NCI-H2107 treated with DMSO at 0.1 percent for 48 hours (cell line): Measurements from ENCODE around the gene MICALL2.

Source experiments
- DNase-seq: peaks from one replicate; lab custom pipeline; 2025; ENCODE audit not compliant: unreplicated experiment; lab: John Stamatoyannopoulos, UW

The MICALL2 gene

DNA sequence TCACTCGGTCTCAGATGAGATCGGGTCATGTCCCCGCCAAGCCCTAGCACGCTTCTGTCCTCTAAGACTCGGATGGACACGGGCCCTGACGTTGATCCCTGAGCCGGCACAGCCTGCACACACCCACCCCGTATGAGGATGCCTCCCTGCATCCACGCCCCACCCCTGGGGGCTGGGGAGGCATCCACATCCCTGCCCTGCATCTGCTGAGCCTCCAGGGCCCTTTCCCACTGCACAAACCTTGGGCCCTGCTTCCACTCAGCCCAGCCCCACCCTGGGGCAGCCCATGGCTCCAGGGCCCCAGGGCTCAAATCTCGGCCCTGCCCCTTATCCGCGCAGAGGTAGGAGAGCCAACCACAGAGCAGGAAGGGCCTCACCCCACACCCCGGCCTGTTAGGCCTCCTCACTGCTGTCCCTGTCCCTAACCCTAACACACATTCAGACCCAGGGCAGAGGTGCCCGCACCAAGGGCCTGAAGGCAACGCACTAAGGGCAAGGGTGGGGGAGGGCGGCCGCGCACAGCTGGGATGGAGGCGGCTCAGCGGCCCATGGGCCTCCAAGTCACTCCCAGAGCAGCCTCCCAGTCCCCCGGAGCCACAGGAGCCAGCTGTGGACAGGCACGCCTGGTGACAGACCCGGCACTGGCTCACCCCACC lies 9.5 kb upstream of the MICALL2 start:
- DNase-seq, result no peak

DNA sequence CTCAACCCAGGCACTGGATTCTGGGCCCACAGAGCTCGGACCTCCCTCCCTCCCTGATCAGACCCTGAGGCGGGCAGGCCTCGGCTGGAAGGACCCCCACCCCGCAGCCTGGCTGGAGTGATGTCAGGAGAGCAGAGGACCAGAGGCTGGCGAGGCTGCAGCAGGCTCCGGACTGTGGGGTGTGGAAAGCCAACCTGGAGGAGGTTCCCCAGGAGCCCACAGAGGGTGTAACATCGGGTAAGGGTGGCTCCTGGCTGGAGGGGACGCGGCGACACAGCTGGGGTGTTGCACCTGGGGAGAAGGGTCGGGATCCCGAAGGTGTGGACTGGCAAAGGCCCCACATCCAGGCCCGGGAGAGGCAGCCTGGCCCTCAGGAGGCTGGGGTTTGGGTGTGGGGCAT lies 8.9 kb upstream of the MICALL2 start:
- no peak for DNase-seq

DNA sequence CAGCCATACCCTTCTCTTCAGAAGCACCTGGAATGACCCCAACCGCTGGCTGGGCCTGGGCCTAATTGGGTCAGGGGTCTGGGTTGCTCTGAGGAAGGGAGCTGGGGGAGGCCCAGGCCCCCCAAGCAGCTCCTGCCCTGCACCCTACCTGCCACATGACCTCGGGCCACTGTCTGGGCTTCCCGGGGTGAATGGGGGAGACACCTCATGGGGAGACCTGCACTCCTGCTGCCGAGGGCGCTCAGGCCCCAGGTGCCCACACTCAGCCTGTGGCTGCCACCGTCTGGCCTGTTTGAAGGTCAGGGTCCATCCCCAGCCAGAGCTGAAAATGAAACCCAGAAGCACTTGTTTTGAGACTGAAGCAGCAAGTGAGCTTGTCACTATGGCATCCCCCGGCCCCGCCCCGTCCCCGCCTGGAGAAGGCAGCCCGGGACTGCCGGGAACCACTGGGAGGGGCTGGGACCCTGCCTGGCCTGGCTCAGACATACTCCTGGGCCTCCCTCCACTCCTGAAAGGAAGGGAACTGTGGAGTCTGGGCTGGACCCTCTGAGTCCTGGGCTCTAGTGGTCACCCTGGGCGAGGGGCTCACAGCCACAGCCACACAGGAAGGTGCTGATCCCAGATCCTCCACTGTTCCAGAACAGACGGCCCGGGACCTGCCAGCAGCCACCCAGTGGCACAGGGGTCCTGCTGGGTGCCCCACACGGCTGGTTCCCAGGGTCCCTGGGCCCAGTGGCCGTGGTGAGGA lies 7.4 kb upstream of the MICALL2 start:
- no peak for DNase-seq

DNA sequence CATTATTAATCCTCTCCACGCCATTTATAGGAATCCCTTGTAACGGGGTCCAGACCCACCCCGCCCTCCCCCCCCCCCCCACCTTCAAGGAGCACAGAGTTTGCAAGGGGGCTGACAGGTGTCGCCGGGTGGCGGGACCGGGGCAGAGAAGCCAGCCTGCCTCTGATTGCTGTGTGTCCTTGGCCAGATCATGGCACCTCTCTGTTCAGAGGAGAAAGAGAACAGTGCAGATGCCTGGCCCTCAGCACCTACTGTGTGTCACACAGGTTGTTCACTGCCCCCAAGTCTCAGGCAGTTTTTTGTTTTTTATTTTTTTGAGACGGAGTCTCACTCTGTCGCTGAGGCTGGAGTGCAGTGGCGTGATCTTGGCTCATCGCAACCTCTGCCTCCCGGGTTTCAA lies 5.4 kb upstream of the MICALL2 start:
- no peak for DNase-seq

DNA sequence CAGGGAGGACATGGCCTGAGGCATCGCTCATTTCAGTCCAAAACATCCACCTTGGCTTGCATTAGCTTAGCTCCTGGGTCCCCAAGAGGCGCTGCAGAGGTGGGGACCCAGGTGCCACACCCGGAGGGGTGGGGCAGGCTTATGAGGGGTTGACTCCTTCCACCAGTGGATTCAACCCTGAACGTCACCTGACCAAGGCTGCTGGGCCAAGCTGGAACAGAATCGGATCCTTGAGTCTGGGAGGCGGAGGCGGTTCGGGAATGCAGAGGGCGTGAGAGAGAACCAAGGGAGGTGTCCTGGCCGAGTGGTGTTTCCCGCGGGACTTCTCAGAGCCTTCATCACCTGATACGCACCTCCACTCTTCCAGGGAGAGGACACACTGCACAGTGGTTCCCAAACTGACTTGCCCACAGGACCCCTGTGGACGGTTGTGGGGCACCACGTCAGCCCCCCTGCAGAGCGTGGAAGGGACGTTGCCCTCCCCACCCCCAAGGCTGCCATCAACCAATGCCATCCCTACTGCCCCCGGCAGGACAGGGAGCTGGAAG lies 4.5 kb upstream of the MICALL2 start:
- DNase-seq, result no peak

DNA sequence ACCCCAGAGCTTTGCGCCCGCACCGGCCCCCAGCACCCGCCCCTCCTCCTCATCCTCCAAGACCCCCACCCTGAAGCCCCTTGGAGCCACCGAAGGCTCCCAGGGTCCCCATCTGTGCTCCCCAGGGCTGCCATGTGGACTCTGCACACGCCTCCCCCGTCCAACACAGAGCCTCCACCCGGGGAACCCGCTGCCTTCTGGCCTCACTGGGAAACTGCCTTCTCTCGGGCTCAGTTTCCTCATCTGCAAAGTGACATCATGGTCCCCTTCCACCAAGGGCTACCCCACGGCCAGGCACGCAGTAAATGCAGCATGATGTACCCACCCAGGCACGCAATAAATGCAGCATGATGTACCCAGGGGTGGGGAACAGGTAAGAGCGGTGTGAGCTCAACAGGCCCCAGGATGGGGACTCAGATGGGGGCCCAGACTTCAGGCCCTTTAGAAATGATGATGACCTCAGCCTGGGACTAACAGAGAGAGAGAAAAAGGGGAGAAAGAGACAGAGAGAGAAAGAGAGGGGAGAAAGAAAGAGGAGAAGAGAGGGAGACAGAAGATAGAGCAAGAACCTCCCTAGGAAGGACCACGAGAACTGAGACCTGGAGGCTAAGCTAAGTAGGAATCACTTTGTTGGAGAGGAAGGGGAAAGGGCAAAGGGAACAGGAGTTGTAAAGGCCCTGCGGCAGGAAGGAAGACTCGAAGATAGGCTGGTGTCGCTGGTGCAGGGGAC lies 2.5 kb upstream of the MICALL2 start:
- no peak for DNase-seq

DNA sequence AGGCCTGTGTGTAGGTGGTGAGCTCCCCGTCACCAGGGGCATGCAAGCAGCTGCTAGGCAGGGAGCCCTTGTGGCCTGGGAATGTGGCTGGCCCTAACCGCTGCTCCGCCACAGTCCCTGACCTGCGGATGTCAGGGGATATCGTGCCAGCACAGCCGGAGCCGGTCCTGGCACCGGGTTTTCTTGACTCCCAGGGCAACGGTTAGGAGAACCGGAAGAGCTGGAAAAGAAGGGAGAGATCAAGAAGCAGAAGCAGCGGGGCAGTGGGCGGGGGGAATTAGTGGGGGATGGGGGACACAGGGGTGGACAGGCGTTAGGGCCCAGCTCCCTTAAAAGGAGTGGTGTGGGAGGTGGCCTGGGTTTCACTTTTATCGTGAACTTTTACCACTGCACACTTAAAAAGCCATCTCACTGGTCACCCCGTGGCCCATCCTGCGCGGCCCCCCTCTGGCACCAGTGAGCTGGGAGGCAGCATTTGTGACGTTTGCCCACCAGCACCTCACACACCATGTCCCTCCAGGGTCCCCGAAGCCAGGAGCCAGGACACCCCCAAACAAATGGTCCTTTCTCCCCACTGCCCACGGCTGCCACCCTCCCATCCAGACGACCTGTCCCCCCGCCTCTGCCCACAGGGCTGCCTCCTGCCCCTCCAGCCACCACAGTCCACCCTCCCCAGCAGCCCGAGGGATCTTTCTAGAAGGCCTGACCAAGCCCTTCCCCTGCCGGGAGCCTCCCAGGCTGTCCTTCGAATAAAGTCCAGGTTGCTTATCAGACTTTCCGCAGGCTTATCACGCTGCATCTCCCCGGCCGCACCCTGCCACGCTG lies 1.8 kb upstream of the MICALL2 start:
- DNase-seq, result no peak

DNA sequence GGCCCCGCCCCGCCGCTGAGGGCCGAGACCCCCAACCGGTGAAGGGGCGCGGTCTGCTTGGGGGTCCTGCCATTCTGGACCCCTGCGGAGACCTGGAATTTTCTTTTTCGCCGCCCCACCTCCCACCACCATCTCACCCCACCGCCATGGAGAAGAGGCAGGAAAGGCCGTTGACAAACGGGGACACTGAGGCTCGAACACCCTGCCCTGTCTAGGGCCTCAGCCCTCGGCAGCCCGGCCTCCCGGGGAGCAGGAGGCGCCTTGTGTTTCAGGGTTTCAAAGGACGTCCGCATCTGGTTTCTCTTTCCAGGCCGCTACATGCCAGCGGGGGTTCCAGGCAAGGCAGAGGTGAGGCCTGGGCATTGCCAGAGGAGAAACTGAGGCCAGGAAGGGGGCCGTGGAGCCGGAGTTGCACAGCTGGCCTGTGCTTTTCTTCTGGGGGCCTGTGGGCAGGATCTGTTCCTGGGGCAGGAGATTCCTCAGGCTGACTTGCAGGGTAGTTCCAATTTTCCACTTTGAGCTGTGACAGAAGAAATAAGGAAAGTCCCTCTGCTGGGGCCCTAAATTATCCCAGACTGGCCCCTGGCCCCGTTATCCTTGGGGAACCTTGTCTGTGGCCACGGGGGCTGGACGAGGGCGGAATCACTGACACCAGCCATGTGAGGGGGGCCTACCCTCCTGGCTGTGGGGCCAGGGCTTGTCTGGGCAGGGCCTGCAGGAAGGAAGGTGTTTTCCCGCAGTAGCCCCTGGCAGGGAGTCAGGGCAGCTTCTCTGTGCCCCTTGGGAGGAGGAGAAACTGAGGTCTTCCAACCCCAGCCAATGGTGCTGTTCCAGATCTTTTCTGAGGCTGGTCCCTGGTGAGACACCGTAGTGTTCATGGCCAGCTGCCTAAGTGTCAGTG lies 900 bp upstream of the MICALL2 start:
- DNase-seq, result no peak

DNA sequence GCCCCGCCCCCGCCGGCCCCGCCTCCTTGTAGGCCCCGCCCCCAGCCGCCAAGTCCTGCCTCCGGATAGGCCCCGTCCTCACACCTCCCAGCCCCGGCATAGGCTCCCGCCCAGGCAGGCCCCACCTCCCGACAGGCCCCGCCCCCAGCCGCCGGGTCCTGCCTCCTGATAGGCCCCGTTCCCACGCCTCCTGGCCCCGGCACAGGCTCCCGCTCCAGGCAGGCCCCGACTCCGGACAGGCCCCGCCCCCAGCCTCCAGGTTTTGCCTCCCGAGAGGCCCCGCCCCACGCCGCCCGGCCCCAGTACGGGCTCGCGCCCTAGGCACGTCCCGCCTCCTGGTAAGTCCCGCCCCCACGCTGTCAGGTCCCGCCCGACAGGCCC lies 232 bp upstream of the MICALL2 start:
- DNase-seq, result peak; percentile 93

DNA sequence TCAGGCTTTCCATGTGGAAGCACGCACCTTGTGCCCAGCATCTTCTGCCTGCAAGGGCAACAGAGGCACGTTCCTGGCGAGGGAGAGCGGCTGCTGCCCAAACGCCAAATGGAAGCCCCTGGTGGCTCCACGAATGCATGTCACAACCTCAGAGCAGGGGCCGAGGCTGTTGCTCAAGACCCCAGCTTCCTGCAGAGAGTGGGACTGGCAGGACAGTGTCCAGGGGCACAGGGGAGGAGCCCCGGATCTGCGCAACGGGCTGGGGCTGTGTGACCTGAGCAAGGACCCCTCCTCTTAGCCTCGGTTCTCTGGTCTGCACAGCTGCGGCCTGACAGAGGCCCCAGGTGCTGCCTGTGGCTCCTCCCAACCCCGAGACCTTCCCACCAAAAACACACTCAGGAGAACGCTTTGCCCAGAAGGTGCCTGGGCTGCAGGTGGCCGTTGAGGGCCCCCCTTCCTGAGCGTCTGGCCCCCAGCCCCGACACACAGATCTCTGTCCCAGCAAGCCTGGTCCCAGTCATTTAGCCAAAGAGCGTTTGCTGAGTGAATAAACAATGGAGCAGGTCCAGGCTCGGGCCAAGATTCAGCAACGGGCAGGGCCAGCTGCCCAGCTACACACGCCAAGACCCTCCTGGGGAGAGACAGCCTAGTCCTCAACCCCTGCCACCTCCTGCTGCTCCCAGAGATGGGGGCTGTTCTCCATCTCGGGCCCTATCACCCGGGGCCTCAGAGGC lies 1.2 kb downstream of the MICALL2 start:
- DNase-seq, result no peak

DNA sequence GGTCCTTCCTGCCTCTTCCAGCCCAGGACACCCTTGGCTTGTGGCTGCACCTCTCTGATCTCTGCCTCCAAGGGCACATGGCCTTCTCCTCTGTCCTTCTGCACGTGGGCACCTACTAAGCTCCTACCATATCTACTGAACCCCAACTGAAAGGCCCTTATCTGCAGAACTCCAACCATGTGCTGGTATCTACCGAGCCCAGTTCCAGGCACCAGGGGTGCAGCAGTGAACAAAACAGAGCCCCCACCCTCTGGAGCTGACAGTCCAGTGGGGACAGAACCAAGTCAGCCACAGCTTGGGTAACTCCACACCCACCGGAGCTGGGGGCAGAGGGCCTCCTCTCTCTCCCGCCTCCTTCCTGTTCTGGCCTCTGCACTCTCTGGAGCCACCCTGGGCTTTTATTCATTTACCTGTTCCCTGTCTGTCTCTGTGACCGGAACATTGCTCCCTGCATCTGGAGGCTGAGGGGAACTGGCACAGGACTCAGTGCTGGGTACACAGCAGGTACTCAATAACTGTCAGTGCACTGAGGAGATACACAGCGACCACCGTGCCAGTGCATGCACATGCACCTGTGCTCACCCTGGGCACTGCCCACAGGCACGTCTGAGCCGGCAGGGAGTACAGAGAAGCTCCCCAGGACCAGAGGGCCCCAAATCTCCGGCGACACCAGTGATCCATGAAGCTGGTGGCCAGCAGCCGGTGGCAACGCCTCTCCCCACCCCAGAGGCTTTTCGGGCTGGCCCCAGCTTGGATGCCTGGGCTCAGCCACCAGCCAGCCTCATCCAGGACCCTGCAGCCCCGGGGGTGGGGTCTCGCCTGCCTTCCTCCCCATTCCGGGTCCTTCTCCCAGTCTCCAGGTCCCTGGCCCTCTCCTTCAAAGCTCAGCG lies 2.0 kb downstream of the MICALL2 start:
- DNase-seq, result no peak

DNA sequence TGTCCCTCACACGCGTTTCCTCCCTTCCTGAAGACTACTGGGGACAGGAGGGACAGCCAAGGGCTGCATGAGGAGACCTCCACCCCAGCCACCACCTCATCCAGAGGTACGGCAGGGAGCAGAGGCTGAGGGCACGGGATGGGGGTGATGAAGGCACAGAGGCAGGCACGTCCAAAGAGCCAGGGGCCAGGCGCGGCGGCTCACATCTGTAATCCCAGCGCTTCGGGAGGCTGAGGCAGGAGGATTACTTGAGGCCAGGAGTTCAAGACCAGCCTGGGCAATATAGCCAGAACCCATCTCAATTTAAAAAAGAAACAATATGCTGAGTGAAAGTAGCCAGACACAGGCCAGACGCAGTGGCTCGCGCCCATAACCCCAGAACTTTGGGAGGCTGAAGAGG lies 3.3 kb downstream of the MICALL2 start:
- no peak for DNase-seq

DNA sequence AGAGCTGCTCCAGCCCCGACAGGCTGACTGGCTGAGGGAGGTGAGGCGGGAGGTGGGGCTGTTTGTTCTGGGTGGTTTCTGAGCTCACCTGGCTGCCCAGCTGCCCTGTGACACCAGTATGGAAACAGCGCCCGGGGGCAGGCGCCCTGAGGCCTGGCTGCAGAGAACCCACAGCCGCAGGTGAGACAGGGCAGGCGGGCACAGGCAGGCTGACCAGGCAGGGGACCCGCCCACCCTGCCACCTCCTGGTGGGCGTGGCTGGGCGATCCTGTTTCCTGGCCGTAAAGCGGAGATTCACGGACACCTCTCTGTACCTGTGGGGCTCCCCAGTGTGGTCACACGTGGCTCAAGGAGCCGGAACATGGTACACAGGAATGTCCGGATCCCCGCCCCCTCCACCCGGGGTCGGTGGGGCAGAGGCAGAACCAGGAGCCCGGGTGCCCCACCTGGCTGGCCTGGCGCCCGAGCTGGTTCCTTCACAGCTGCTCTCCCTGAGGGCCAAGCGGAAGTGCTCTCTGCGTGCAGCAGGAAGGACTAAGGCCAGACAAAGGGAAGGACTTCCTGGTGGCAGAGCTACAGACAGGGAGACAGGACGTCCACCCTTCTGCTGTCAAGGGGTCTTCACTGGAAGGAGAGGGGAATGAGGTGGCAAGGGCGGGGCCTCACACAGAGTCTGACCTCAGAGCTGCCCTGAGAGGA lies 3.9 kb downstream of the MICALL2 start:
- DNase-seq, result no peak

DNA sequence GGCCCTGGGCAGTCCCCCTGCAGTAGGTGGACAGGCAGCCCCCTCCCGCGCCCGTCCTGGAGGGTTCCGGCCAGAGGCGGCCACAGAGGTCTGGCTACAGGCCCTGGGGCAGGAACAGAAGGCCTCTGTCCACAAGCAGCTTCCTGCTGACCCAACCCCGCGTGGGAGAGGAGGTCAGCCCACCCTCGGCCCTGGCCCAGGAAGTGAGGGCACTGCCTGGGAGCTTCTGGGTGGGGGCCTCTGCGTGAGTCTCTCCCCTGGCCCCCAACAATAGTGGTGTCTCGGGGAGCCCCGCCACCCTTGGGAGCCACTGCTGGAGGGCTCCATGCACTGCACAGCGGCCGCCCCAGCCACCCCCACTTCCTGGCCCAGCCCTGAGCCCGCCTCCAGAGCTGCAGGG lies 4.7 kb downstream of the MICALL2 start:
- no peak for DNase-seq

DNA sequence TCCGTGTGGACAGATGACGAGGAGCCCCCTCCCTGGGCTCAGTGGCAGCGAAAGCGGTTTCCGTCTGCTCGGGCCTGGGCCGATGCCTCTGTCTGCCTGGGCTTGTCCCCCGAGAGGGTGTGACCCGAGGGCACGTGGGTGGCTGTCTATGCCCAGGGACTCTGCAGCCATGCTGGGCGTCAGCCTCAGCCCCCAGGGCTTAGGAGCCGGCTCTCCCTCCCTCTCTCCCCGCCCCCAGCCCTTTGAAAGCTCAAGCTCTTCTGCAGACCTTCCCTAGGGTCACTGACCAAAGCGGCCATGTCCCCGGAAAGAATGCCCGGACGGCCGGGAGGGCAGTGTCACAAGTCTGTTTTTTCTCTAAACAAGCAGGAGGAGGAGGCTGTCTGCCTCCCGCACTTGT lies 7.1 kb downstream of the MICALL2 start:
- DNase-seq, result no peak

DNA sequence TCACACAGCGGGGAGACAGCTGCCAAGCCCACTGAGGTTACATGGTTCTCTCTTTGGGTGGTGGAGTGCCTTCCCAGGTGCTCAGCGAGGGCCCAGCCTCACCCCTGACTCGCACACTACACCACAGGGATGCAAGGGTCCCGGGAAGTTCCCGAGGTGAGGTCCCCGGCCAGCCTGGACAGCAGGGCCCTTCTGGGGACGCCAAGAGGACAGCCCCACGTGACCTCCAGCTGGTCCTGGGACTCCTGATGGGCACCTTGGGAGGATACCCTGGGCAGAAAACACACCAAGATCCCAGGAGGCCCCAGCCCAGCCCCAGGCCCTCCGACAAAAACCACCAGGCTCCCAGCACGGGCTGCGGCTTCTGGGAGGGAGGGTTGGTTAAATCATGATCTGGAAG lies 8.3 kb downstream of the MICALL2 start:
- DNase-seq, result no peak

DNA sequence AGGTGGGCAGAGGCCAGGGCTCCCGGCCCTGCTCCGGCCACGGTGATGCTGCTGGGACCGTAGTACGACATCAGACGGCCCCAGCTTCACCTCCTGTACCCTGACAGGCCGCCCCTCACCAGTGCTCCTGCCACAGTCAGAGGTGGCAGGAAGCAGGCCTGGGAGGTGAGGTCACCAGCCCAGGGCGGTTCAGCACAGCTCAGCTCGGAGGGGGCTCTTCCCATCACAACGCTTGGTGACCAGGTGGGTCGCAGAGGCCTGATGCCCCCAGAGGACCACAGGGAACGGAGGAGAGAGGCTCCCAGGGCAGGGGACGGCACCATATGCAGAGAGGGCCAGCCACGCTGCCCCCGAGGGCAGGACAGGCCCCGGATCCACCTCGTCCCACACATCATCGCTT lies 8.8 kb downstream of the MICALL2 start:
- DNase-seq, result no peak

DNA sequence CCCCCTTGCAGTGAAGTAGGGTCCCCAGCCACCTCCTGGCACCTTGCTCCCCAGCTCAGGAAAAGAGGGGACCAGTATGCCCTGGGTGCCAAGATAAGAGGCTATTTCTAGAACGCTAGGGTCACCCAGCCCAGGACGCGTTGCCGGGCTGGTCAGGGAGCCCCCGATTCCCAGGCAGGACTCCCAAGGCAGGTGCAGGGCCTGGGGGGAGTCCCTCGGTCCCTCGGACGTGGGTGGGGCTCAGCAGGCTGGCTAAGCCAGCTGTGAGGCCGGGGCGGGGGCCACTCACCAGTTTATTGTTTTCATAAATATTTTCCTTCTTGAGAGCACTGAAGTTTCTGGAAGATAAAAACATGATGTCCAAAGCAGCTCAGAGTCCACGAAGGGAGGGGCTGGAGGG lies 9.3 kb downstream of the MICALL2 start:
- DNase-seq, result no peak
